Mesenchymal stem cell (in vitro differentiated cells and primary cell): Measurements from ENCODE around the gene HID1.

Experiments
- DNase-seq: peaks from one replicate; pipeline ENCODE4 v3.0.0-alpha.2; 2013
- H2AFZ ChIP-seq: one replicate; pipeline ENCODE4 v1.6.1; 2013; ENCODE audit warnings: low read depth, mild to moderate bottlenecking, control low read depth, inconsistent platforms, low read length, moderate library complexity
- H2AK5ac ChIP-seq: 2 replicates; pipeline ENCODE4 v1.6.1; 2013; ENCODE audit warnings: low read length, moderate library complexity, mild to moderate bottlenecking, inconsistent platforms; ENCODE audit not compliant: severe bottlenecking
- H2BK120ac ChIP-seq: one replicate; pipeline ENCODE4 v1.6.1; 2013; ENCODE audit warnings: low read depth, mild to moderate bottlenecking, inconsistent platforms, low read length, moderate library complexity
- H2BK12ac ChIP-seq, 2 experiments: one replicate each; pipeline ENCODE4 v1.6.1; 2013; ENCODE audit warnings: inconsistent platforms in 2 of 2, low read length in 2 of 2, mild to moderate bottlenecking in 2 of 2, moderate library complexity in 2 of 2, control low read depth in 1 of 2
- H2BK15ac ChIP-seq: one replicate; pipeline ENCODE4 v1.6.1; 2013; ENCODE audit warnings: mild to moderate bottlenecking, low read depth, inconsistent platforms; ENCODE audit not compliant: poor library complexity, severe bottlenecking
- H2BK5ac ChIP-seq: 2 replicates; pipeline ENCODE4 v1.6.1; 2013; ENCODE audit warnings: low read depth, mild to moderate bottlenecking, low read length, control low read depth, inconsistent platforms; ENCODE audit not compliant: poor library complexity, severe bottlenecking
- H3K14ac ChIP-seq, 2 experiments: one replicate each; pipeline ENCODE4 v1.6.1; 2013; ENCODE audit warnings: inconsistent platforms in 2 of 2, low read length in 2 of 2, control low read depth in 1 of 2, mild to moderate bottlenecking in 1 of 2, moderate library complexity in 1 of 2
- H3K18ac ChIP-seq, 2 experiments: one replicate each; pipeline ENCODE4 v1.6.1; 2013; ENCODE audit warnings: inconsistent platforms in 2 of 2, low read length in 2 of 2, control low read depth in 1 of 2, low read depth in 1 of 2, mild to moderate bottlenecking in 1 of 2
- H3K23ac ChIP-seq, 2 experiments: one replicate each; pipeline ENCODE4 v1.6.1; 2013; ENCODE audit warnings: inconsistent platforms in 2 of 2, low read length in 2 of 2, mild to moderate bottlenecking in 2 of 2, moderate library complexity in 2 of 2, control low read depth in 1 of 2
- H3K27ac ChIP-seq: 2 replicates; pipeline ENCODE4 v1.5.1; 2013; ENCODE audit warnings: mild to moderate bottlenecking, moderate library complexity, low read length, control low read depth, inconsistent platforms; ENCODE audit not compliant: poor library complexity, severe bottlenecking
- H3K27me3 ChIP-seq, 2 experiments: 2 replicates each; pipeline versions ENCODE4 v1.6.1 to v1.7.0; 2013; ENCODE audit warnings: low read length in 2 of 2, mild to moderate bottlenecking in 2 of 2, moderate library complexity in 2 of 2, control low read depth in 1 of 2, inconsistent platforms in 1 of 2; ENCODE audit not compliant: control insufficient read depth in 1 of 2, insufficient read depth in 1 of 2
- H3K36me3 ChIP-seq, 2 experiments: 2 replicates each; pipeline versions ENCODE4 v1.6.1 to v1.7.0; 2013; ENCODE audit warnings: low read length in 2 of 2, control low read depth in 1 of 2, inconsistent platforms in 1 of 2, low read depth in 1 of 2, mild to moderate bottlenecking in 1 of 2; ENCODE audit not compliant: insufficient read depth in 2 of 2, control insufficient read depth in 1 of 2
- H3K4ac ChIP-seq, 2 experiments: one replicate each; pipeline ENCODE4 v1.6.1; 2013; ENCODE audit warnings: inconsistent platforms in 2 of 2, low read length in 2 of 2, mild to moderate bottlenecking in 2 of 2, moderate library complexity in 2 of 2, control low read depth in 1 of 2, low read depth in 1 of 2
- H3K4me1 ChIP-seq: 2 replicates; pipeline ENCODE4 v1.6.1; 2013; ENCODE audit warnings: low read depth, low read length, control low read depth; ENCODE audit not compliant: control insufficient read depth, insufficient read depth
- H3K4me2 ChIP-seq: 2 replicates; pipeline ENCODE4 v1.6.1; 2013; ENCODE audit warnings: low read length, mild to moderate bottlenecking, inconsistent platforms; ENCODE audit not compliant: poor library complexity, severe bottlenecking
- H3K4me3 ChIP-seq, 2 experiments: 2 replicates each; pipeline versions ENCODE4 v1.5.1 to v1.7.0; 2013; ENCODE audit warnings: low read length in 2 of 2, mild to moderate bottlenecking in 2 of 2, control low read depth in 1 of 2, low read depth in 1 of 2; ENCODE audit not compliant: insufficient read depth in 1 of 2
- H3K79me1 ChIP-seq: replicated peaks from 2 replicates; pipeline ENCODE4 v1.6.1; 2013; ENCODE audit warnings: mild to moderate bottlenecking, control low read depth, low read length, inconsistent platforms; ENCODE audit not compliant: poor library complexity, severe bottlenecking
- H3K9ac ChIP-seq: 2 replicates; pipeline ENCODE4 v1.7.0; 2013; ENCODE audit warnings: mild to moderate bottlenecking, low read length, moderate library complexity
- H3K9me3 ChIP-seq: 2 replicates; pipeline ENCODE4 v1.7.0; 2013; ENCODE audit warnings: mild to moderate bottlenecking, low read length; ENCODE audit not compliant: control insufficient read depth
- H4K8ac ChIP-seq: one replicate; pipeline ENCODE4 v1.6.1; 2013; ENCODE audit warnings: inconsistent platforms, mild to moderate bottlenecking, low read length, moderate library complexity
- H4K91ac ChIP-seq: one replicate; pipeline ENCODE4 v1.6.1; 2013; ENCODE audit warnings: mild to moderate bottlenecking, low read length, inconsistent platforms
- WGBS: methylation state at CpG from one replicate; pipeline ENCODE4 v1.1.7; 2013; ENCODE audit warnings: mixed read lengths; 5-methylcytosine and 5-hydroxymethylcytosine counted together

Gene HID1

DNA sequence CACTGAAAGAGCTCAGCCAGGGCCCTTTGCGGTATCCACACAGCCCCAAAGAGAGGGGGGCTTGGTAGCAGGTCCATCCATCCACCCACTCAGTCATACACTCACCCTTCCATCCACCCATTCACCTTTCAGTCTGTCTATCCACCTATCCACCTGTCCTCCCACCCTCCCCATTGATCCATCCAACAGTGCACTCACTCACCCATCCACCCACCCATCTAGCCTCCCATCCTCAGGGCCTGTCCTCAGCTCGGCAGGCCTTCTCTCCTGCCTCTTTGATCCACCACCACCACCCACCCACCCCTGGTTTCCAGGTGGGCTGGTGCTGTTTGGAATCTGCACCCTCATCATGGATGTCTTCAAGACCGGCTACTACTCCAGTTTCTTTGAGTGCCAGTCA, 47.3 kb downstream of the HID1 start:
- H2BK15ac ChIP-seq: no peak overlapping the region
- H3K27me3 ChIP-seq: peaks cover 81 to 82% of the 10 kb centered on the region in 2 experiments
- no peak overlapping the region for H3K14ac ChIP-seq
- H3K4me1 ChIP-seq: peaks cover 19% of the 10 kb centered on the region
- no peak overlapping the region for H2BK120ac ChIP-seq
- no peak overlapping the region for H2AK5ac ChIP-seq
- H3K4ac ChIP-seq: no peak overlapping the region
- H4K8ac ChIP-seq: no peak overlapping the region
- no peak overlapping the region for H2BK12ac ChIP-seq
- WGBS: 61% methylated on average over 2 of the region's 3 CpGs
- H2AFZ ChIP-seq: no peak overlapping the region
- H2BK5ac ChIP-seq: no peak overlapping the region
- no peak overlapping the region for H3K27ac ChIP-seq
- no peaks in the 10 kb centered on the region for H3K36me3 ChIP-seq
- H3K4me3 ChIP-seq: no peak overlapping the region
- H3K23ac ChIP-seq: no peak overlapping the region
- no peaks in the 10 kb centered on the region for H3K9me3 ChIP-seq
- no peak overlapping the region for H3K9ac ChIP-seq
- H3K18ac ChIP-seq: no peak overlapping the region
- H3K4me2 ChIP-seq: no peak overlapping the region
- DNase-seq: no peak
- no peaks in the 10 kb centered on the region for H3K79me1 ChIP-seq
- H4K91ac ChIP-seq: no peak overlapping the region

DNA sequence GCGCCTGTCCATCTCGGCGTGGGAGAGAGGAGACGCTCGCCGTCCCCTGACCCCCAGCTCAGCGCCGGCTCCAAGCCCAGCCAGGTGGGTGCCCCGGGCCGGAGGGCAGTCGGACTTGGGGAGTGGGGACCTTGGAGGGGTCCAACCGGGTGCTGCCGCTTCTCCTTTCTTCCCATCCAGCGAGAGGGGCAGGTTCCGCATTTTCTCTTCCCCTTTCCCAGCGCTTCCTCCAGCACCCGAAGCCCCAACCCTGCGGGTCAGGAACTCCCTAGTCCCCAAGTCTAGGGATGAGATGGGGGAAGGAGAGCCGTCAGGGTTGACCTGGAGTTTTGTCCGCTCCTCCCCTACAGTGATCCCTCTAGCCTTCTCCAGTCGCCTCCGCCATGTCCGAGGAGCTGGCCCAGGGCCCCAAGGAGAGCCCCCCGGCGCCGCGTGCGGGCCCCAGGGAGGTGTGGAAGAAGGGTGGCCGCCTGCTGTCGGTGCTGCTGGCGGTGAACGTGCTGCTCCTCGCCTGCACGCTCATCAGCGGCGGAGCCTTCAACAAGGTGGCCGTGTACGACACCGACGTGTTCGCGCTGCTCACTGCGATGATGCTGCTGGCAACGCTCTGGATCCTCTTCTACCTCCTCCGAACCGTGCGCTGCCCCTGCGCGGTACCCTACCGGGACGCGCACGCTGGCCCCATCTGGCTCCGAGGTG, 48.2 kb downstream of the HID1 start, which contains the start of gene OTOP2:
Gene OTOP2 (plus strand): TSS at position 24 of the 699 bp plus-strand sequence. CDS start 360 bp downstream, at position 384.
- Histone ChIP-seq H4K91ac (no peak within 1 kb of the TSS), H4K8ac (no peak within 1 kb of the TSS), H2BK120ac (no peak within 1 kb of the TSS), H2AK5ac (no peak within 1 kb of the TSS), H3K4me2 (peak within 1 kb of the TSS; percentile 14), H3K9me3 (no peaks in the 10 kb centered on the region), H2BK5ac (no peak within 1 kb of the TSS), H3K14ac (no peak within 1 kb of the TSS), H2BK12ac (no peak within 1 kb of the TSS), H3K4me3 (no peak within 1 kb of the TSS), H3K4me1 (peaks cover 19% of the 10 kb centered on the region), H2AFZ (no peak within 1 kb of the TSS), H3K27ac (no peak within 1 kb of the TSS), H3K18ac (no peak within 1 kb of the TSS), H3K79me1 (no peaks in the 10 kb centered on the region), H3K4ac (no peak within 1 kb of the TSS), H3K36me3 (no peaks in the 10 kb centered on the region), H2BK15ac (no peak within 1 kb of the TSS), H3K23ac (no peak within 1 kb of the TSS), H3K9ac (no peak within 1 kb of the TSS), H3K27me3 (peaks cover 82 to 87% of the 10 kb centered on the region in 2 experiments)
- WGBS: 12% methylated on average over 40 of the region's 54 CpGs
- no peak for DNase-seq

GRCh38 chr17:74923538-74924249, 48.9 kb downstream of the HID1 start:
- Histone ChIP-seq H3K9ac (no peak overlapping the region), H3K79me1 (no peaks in the 10 kb centered on the region), H3K4me2 (peak overlapping the region; percentile 14), H3K36me3 (no peaks in the 10 kb centered on the region), H2BK5ac (no peak overlapping the region), H2BK12ac (no peak overlapping the region), H2AFZ (no peak overlapping the region), H3K14ac (no peak overlapping the region), H3K4me1 (peaks cover 19% of the 10 kb centered on the region), H3K23ac (no peak overlapping the region), H3K27me3 (peaks cover 80 to 89% of the 10 kb centered on the region in 2 experiments), H3K4me3 (no peak overlapping the region), H3K27ac (no peak overlapping the region), H3K4ac (no peak overlapping the region), H4K91ac (no peak overlapping the region), H2BK120ac (no peak overlapping the region), H2BK15ac (no peak overlapping the region), H3K18ac (no peak overlapping the region), H3K9me3 (no peaks in the 10 kb centered on the region), H2AK5ac (no peak overlapping the region), H4K8ac (no peak overlapping the region)
- WGBS: 13% methylated on average over 57 of the region's 59 CpGs
- peak; percentile 22 for DNase-seq

GRCh38 chr17:74922694-74923537, 49.6 kb downstream of the HID1 start, which contains the start of gene USH1G:
Gene USH1G (minus strand): TSS chr17:74923255. CDS start chr17:74923073, 182 bp downstream.
- Histone ChIP-seq H2BK12ac (no peak within 1 kb of the TSS), H3K23ac (no peak within 1 kb of the TSS), H3K9ac (no peak within 1 kb of the TSS), H3K9me3 (no peaks in the 10 kb centered on the region), H4K91ac (no peak within 1 kb of the TSS), H2AFZ (no peak within 1 kb of the TSS), H3K36me3 (no peaks in the 10 kb centered on the region), H3K4me3 (peak within 1 kb of the TSS in 1 of 2 experiments; percentile 21), H2AK5ac (no peak within 1 kb of the TSS), H3K4me1 (peaks cover 19% of the 10 kb centered on the region), H3K18ac (no peak within 1 kb of the TSS), H3K4me2 (peak within 1 kb of the TSS; percentile 29), H3K79me1 (no peaks in the 10 kb centered on the region), H3K4ac (no peak within 1 kb of the TSS), H2BK5ac (no peak within 1 kb of the TSS), H3K14ac (no peak within 1 kb of the TSS), H3K27ac (no peak within 1 kb of the TSS), H2BK15ac (no peak within 1 kb of the TSS), H4K8ac (no peak within 1 kb of the TSS), H3K27me3 (peaks cover 72 to 87% of the 10 kb centered on the region in 2 experiments), H2BK120ac (no peak within 1 kb of the TSS)
- DNase-seq: no peak
- WGBS: 10% methylated on average over 40 of the region's 57 CpGs
